Measurements from ENCODE around the gene STAT5B. TPM values are rescaled to one million over a fixed set of nuclear protein-coding genes. Genes with fewer than 3 reads are reported as not detected.

Gene STAT5B
- total and polyA plus RNA-seq, 2 of the 8 experiments (the other 6 are each of a cell fraction or from before 2014, with no cell fraction given) = 35.3 to 52.6 TPM

GRCh38 chr17:42308446-42308845 is 32.3 kb upstream of the STAT5B start (continued):
- TF ChIP-seq SAP30 (IDR thresholded peaks at IDR 0.05; ENCODE audit: insufficient read depth, insufficient replicate concordance, low read length) (no peak), TCF12 (IDR thresholded peaks at IDR 0.05; ENCODE audit: low read depth, low read length) (no peak), NANOG (IDR thresholded peaks at IDR 0.05; ENCODE audit: insufficient read depth, low read depth, low read length, poor library complexity, severe bottlenecking) (no peak), NRF1 (IDR thresholded peaks at IDR 0.05; ENCODE audit: low read depth, low read length) (no peak), HDAC6 (IDR thresholded peaks at IDR 0.05; ENCODE audit: low read depth, low read length) (no peak)

Measured in H1 (cell line).